T-helper 2 cell treated with Interferon-gamma antibody and Interleukin-4, amounts not matched to agents 5 μg/mL and 100 μg/mL, for 36 hours (primary cell): ENCODE results near the gene ABCD2.
"Not testable (repeated sequence)": the region's sequence is repeated elsewhere in the genome, so short reads cannot be mapped to it uniquely, and the experiment has no call there.

ENCODE experiments used
- DNase-seq: peaks from one replicate; pipeline ENCODE4 v3.0.0; 2021; ENCODE audit warnings: low spot score
- H3K27ac Mint-ChIP-seq: one replicate; pipeline ENCODE4 v1.8.0; 2021; ENCODE audit warnings: mild to moderate bottlenecking, mixed read lengths
- H3K27me3 Mint-ChIP-seq: one replicate; pipeline ENCODE4 v1.8.0; 2021; ENCODE audit warnings: low read depth, mixed read lengths
- H3K36me3 Mint-ChIP-seq: one replicate; pipeline ENCODE4 v1.8.0; 2021; ENCODE audit warnings: low read depth, mixed read lengths
- H3K4me1 Mint-ChIP-seq: one replicate; pipeline ENCODE4 v1.8.0; 2021; ENCODE audit warnings: low read depth, mixed read lengths
- H3K4me3 Mint-ChIP-seq: one replicate; pipeline ENCODE4 v1.8.0; 2022; ENCODE audit warnings: mild to moderate bottlenecking, moderate library complexity, mixed read lengths
- H3K9me3 Mint-ChIP-seq: one replicate; pipeline ENCODE4 v1.8.0; 2021; ENCODE audit warnings: mixed read lengths

ABCD2 gene

DNA sequence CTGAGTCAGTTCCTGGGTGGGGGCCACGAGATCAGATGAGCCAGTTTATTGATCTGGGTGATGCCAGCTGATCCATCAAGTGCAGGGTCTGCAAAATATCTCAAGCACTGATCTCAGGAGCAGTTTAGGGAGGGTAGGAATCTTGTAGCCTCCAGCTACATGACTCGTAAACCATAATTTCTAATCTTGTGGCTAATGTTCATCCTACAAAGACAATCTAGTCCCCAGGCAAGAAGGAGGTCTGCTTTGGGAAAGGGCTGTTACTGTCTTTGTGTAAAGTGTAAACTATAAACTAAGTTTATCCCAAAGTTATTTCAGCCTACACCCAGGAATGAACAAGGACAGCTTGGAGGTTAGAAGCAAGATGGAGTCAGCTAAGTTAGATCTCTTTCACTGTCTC lies 75.4 kb downstream of the ABCD2 start:
- H3K27me3 Mint-ChIP-seq, H3K27ac Mint-ChIP-seq, DNase-seq, H3K4me3 Mint-ChIP-seq, H3K36me3 Mint-ChIP-seq, H3K9me3 Mint-ChIP-seq, H3K4me1 Mint-ChIP-seq: not testable (repeated sequence)

DNA sequence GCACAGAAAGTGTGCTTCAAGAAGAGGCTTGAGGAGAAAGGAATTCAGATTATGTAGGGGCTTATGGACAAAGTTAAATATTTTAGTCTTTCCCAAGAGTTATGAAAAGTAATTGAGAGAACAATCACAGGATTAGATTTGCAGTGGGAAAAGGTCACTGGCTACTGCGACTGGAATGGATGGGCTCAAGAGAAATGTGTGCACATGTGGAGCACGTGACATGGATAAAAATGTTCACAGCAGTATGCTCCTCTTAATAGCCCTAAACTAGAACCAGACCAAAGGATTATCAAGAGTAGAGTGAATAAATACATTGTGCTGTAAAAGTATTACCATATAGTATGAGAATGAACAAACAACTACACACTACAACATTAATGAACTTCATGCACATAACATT lies 78.1 kb downstream of the ABCD2 start:
- no peaks in the 10 kb centered on the region for H3K36me3 Mint-ChIP-seq
- H3K27ac Mint-ChIP-seq: no peak overlapping the region
- no peaks in the 10 kb centered on the region for H3K9me3 Mint-ChIP-seq
- H3K4me1 Mint-ChIP-seq: no peaks in the 10 kb centered on the region
- no peak overlapping the region for H3K4me3 Mint-ChIP-seq
- no peak for DNase-seq
- H3K27me3 Mint-ChIP-seq: no peaks in the 10 kb centered on the region

DNA sequence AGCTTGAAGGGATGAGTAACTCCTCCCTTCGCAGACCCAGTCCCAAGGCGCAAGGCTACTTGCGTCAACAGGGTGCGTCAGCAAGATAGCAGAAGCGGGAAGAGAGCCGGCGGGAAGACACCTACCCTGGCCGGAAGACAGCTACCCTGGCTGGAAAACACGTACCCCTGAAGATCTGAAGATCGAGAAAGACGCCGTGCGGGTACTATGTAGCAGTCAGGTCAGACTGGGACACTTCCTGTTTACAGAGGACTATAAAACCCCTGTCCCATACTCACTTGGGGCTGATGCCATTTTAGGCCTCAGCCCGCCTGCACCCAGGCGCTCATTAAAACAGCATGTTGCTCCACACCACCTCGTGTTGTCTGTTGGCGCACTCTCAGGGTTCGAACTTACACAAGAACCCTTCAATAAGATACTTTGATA lies 80.9 kb downstream of the ABCD2 start:
- H3K27me3 Mint-ChIP-seq: no peaks in the 10 kb centered on the region
- DNase-seq: no peak
- no peaks in the 10 kb centered on the region for H3K9me3 Mint-ChIP-seq
- no peaks in the 10 kb centered on the region for H3K36me3 Mint-ChIP-seq
- H3K4me1 Mint-ChIP-seq: no peaks in the 10 kb centered on the region
- no peak overlapping the region for H3K27ac Mint-ChIP-seq
- H3K4me3 Mint-ChIP-seq: no peak overlapping the region

DNA sequence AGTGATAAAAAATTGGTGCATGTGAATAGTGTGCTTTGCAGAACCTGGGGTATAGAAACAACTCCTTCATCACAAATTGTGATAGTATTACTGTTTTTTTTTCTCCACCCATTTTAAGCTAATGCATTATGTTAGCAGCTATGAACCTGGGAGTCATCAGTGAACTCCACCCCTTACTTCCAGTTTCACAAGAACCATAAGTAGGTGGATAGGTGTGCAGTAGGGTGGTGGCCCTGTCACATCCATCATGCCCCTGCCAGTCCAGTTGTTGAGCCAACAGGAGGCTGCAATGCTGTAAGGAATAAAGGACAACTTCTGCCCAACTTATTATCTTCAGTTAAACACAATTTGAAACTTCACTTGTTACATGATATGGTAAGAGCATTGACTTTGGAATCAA lies 85.7 kb downstream of the ABCD2 start:
- H3K27me3 Mint-ChIP-seq: no peaks in the 10 kb centered on the region
- H3K36me3 Mint-ChIP-seq: no peaks in the 10 kb centered on the region
- no peak for DNase-seq
- H3K9me3 Mint-ChIP-seq: no peaks in the 10 kb centered on the region
- no peaks in the 10 kb centered on the region for H3K4me1 Mint-ChIP-seq
- no peak overlapping the region for H3K27ac Mint-ChIP-seq
- H3K4me3 Mint-ChIP-seq: no peak overlapping the region

DNA sequence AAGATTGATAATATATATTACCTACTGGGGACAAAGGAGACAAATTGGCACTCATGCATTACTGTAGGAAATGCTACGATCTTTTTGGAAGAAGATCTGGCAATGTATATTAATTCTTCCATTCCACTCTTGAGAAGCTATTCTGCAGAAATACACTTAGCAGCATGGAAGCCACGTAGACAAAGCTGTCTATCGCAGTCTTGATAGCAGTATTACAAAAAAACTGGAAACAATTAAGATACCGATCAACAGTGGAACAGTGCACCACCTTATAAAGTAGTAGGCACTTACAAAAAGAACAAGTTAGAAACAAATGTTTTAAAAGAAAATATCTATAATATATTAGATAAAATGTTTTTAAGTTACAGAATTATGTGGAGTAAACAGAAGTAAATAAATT lies 87.2 kb downstream of the ABCD2 start:
- Mint-ChIP-seq H3K4me3 (no peak overlapping the region), H3K4me1 (no peaks in the 10 kb centered on the region), H3K36me3 (peaks cover 3% of the 10 kb centered on the region), H3K27ac (no peak overlapping the region), H3K27me3 (no peaks in the 10 kb centered on the region), H3K9me3 (peaks cover 11% of the 10 kb centered on the region)
- DNase-seq: no peak

DNA sequence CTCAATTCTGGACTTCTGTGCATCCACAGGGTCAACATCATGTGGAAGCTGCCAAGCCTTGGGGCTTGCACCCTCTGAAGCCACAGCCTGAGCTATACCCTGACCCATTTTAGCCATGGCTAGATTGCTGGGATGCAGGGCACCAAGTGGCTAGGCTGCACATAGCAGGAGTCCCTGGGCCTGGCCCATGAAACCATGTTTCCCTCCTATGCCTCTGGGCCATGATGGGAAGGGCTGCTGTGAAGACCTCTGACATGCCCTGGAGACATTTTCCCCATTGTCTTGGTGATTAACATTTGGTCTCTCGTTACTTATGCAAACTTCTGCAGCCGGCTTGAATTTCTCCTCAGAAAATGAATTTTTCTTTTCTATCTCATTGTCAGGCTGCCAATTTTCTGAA lies 92.6 kb downstream of the ABCD2 start:
- peaks cover 13% of the 10 kb centered on the region for H3K36me3 Mint-ChIP-seq
- no peaks in the 10 kb centered on the region for H3K27me3 Mint-ChIP-seq
- no peak overlapping the region for H3K27ac Mint-ChIP-seq
- H3K4me1 Mint-ChIP-seq: no peaks in the 10 kb centered on the region
- DNase-seq: no peak
- H3K4me3 Mint-ChIP-seq: no peak overlapping the region
- H3K9me3 Mint-ChIP-seq: peaks cover 30% of the 10 kb centered on the region

DNA sequence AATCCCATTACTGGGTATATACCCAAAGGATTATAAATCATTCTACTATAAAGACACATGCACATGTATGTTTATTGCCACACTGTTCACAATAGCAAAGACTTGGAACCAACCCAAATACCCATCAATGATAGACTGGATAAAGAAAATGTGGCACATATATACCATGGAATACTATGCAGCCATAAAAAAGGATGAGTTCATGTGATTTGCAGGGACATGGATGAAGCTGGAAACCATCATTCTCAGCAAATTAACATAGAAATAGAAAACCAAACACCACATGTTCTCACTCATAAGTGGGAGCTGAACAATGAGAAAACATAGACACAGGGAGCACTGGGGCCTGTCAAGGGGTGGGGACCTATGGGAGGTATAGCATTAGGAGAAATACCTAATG lies 97.4 kb downstream of the ABCD2 start:
- DNase-seq, H3K4me3 Mint-ChIP-seq, H3K36me3 Mint-ChIP-seq, H3K27ac Mint-ChIP-seq, H3K27me3 Mint-ChIP-seq, H3K4me1 Mint-ChIP-seq: not testable (repeated sequence)
- H3K9me3 Mint-ChIP-seq: peaks cover 30% of the 10 kb centered on the region

DNA sequence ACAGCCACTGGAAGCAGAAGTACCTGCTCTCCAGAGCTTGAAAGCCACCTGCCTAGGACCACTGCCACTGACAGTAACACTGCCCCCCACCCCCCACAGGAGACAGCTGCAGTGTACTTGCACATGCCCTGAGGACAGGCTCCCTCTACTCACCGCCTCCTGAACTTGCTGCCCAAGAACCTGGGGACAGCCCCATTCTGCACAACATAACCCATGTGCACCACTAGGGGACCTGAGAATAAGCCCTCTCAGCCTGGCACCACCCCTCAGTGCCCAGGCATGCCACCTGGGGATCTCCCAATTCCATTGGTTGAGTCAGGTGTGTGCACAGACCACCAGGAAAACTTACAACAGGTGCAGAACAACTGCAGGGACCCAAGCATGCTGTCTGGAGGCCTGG lies 109.6 kb downstream of the ABCD2 start:
- Mint-ChIP-seq H3K27me3 (no peaks in the 10 kb centered on the region), H3K27ac (no peak overlapping the region), H3K36me3 (no peaks in the 10 kb centered on the region), H3K4me3 (no peak overlapping the region), H3K4me1 (no peaks in the 10 kb centered on the region), H3K9me3 (peaks cover 32% of the 10 kb centered on the region)
- no peak for DNase-seq

DNA sequence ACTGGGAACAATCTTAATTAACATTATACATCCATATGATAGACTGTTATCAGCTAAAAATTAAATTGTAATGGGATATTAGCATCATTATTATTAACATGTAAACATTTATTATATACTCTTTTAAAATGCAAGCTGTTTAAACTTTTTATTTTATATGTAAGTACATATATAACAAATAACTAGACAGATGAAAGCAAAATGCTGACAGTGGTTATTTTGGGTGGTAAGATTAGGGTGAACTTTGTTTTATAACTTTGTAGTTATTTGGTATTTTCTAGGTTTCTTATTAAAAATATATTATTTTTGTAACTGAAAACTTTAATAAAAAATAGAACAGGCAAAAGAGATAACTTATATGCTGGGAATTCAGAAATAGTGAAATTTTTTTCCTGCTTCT lies 114.0 kb downstream of the ABCD2 start:
- H3K9me3 Mint-ChIP-seq: peaks cover 5% of the 10 kb centered on the region
- no peaks in the 10 kb centered on the region for H3K36me3 Mint-ChIP-seq
- no peak overlapping the region for H3K4me3 Mint-ChIP-seq
- no peaks in the 10 kb centered on the region for H3K27me3 Mint-ChIP-seq
- no peak overlapping the region for H3K27ac Mint-ChIP-seq
- H3K4me1 Mint-ChIP-seq: no peaks in the 10 kb centered on the region
- no peak for DNase-seq

DNA sequence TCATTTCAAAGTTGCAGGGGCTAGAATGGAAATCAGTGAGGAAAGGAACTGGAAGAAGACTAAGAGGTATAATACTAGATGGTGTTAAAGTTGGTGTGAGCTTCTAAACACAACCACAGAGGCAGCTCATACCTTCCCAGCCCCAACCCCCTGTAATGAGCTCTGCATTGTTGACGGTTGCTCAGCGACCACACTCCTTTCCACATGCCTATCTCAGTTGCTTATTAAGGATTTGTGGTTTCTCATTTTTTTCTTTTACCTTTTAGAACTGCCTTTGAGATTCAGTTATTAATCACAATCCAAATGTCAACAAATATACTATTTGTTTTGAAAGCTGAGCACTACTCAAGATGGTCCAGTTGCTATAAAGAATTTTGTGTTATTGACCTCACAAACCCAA lies 114.6 kb downstream of the ABCD2 start:
- no peak for DNase-seq
- no peak overlapping the region for H3K27ac Mint-ChIP-seq
- no peak overlapping the region for H3K4me3 Mint-ChIP-seq
- H3K27me3 Mint-ChIP-seq: no peaks in the 10 kb centered on the region
- H3K36me3 Mint-ChIP-seq: no peaks in the 10 kb centered on the region
- no peaks in the 10 kb centered on the region for H3K4me1 Mint-ChIP-seq
- H3K9me3 Mint-ChIP-seq: peaks cover 4% of the 10 kb centered on the region

DNA sequence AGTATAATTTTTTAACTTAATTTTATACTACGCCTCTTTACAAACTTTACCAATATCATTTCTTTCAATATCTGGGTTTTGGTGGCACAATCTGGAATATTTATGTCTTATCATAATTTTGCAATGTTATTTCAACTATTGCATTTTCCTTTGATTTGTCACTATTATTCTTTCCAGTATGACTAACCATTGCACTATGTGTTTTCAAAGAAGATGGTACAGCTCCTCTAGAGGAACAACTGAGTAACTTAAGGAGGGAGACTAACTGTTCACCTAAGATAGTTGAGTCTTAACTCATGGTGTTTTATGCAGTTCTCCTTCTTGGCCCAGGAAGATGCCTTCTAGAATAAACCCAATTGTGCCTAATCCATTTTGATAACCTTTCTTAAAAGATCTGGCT lies 116.2 kb downstream of the ABCD2 start:
- H3K27ac Mint-ChIP-seq: no peak overlapping the region
- no peaks in the 10 kb centered on the region for H3K36me3 Mint-ChIP-seq
- DNase-seq: no peak
- no peak overlapping the region for H3K4me3 Mint-ChIP-seq
- H3K4me1 Mint-ChIP-seq: no peaks in the 10 kb centered on the region
- H3K27me3 Mint-ChIP-seq: no peaks in the 10 kb centered on the region
- H3K9me3 Mint-ChIP-seq: no peaks in the 10 kb centered on the region

DNA sequence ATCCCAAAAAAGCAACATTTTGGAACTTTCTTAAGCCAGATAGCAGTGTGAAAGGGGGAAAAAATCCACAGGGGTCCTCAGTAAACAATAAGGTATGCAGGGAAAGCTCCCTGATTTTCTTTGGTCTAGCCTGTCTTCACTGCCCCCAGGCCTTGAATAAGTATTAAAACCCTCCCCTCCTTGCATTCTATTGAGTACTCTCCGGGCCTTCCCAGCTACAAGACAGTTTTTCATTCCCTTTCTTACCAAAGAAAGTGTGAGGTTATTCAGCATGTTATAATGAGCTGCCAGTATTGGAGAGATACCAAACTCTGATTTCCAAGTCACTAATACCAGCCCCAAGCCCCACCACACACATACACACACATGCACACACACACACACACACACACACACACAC lies 116.9 kb downstream of the ABCD2 start:
- Mint-ChIP-seq H3K27ac (no peak overlapping the region), H3K4me1 (no peaks in the 10 kb centered on the region)

More for the DNA sequence above, 116.9 kb downstream of the ABCD2 start:
- Mint-ChIP-seq H3K9me3 (no peaks in the 10 kb centered on the region), H3K36me3 (no peaks in the 10 kb centered on the region), H3K4me3 (no peak overlapping the region), H3K27me3 (no peaks in the 10 kb centered on the region)
- no peak for DNase-seq
